H9 (cell line): ENCODE data around the gene MYLK. TPM values are rescaled to one million over a fixed set of nuclear protein-coding genes. Genes with fewer than 3 reads are reported as not detected.

Experiments
- DNase-seq: peaks from one replicate; pipeline ENCODE4 v3.0.0-alpha.2; 2017
- H2AFZ ChIP-seq: one replicate; pipeline ENCODE4 v1.6.1; 2013; ENCODE audit warnings: mild to moderate bottlenecking, low read length, control low read depth, moderate library complexity
- H2AK5ac ChIP-seq: 2 replicates; pipeline ENCODE4 v1.6.1; 2013; ENCODE audit warnings: low read length, control low read depth, mixed read lengths; ENCODE audit not compliant: insufficient read length
- H2BK120ac ChIP-seq: one replicate; pipeline ENCODE4 v1.6.1; 2013; ENCODE audit warnings: low read depth, mild to moderate bottlenecking, low read length, control low read depth, inconsistent platforms; ENCODE audit not compliant: poor library complexity, severe bottlenecking
- H2BK12ac ChIP-seq: 2 replicates; pipeline ENCODE4 v1.6.1; 2013; ENCODE audit warnings: low read length, control low read depth, mixed read lengths, low read depth; ENCODE audit not compliant: insufficient read length
- H2BK15ac ChIP-seq: 2 replicates; pipeline ENCODE4 v1.6.1; 2013; ENCODE audit warnings: low read depth, low read length, control low read depth
- H2BK20ac ChIP-seq: one replicate; pipeline ENCODE4 v1.6.1; 2013; ENCODE audit warnings: low read depth, mild to moderate bottlenecking, low read length, control low read depth, inconsistent platforms; ENCODE audit not compliant: poor library complexity, severe bottlenecking
- H2BK5ac ChIP-seq: 2 replicates; pipeline ENCODE4 v1.6.1; 2013; ENCODE audit warnings: low read length, control low read depth, mixed read lengths; ENCODE audit not compliant: insufficient read length
- H3K14ac ChIP-seq: 2 replicates; pipeline ENCODE4 v1.6.1; 2013; ENCODE audit warnings: low read length, control low read depth; ENCODE audit not compliant: insufficient read depth
- H3K18ac ChIP-seq: 2 replicates; pipeline ENCODE4 v1.6.1; 2013; ENCODE audit warnings: low read depth, mild to moderate bottlenecking, mixed read lengths, low read length, control low read depth; ENCODE audit not compliant: insufficient read length
- H3K23ac ChIP-seq: 2 replicates; pipeline ENCODE4 v1.6.1; 2013; ENCODE audit warnings: low read length, control low read depth, mixed read lengths, low read depth; ENCODE audit not compliant: insufficient read length
- H3K23me2 ChIP-seq: 2 replicates; pipeline ENCODE4 v1.6.1; 2013; ENCODE audit warnings: low read depth, mild to moderate bottlenecking, mixed read lengths, low read length, control low read depth; ENCODE audit not compliant: insufficient read length, poor library complexity, severe bottlenecking
- H3K27ac ChIP-seq: 2 replicates; pipeline ENCODE4 v1.5.1; 2013; ENCODE audit warnings: low read length, control low read depth, mixed read lengths, low read depth; ENCODE audit not compliant: insufficient read length
- H3K27me3 ChIP-seq: 2 replicates; pipeline ENCODE4 v1.6.1; 2013; ENCODE audit warnings: low read length, control low read depth, inconsistent platforms; ENCODE audit not compliant: insufficient read depth
- H3K4ac ChIP-seq: 2 replicates; pipeline ENCODE4 v1.6.1; 2013; ENCODE audit warnings: low read depth, mild to moderate bottlenecking, control low read depth, inconsistent platforms, low read length, moderate library complexity
- H3K4me1 ChIP-seq: 2 replicates; pipeline ENCODE4 v1.6.1; 2013; ENCODE audit warnings: low read length, control low read depth, inconsistent platforms; ENCODE audit not compliant: insufficient read depth
- H3K4me2 ChIP-seq: 2 replicates; pipeline ENCODE4 v1.6.1; 2013; ENCODE audit warnings: low read length, control low read depth, mixed read lengths; ENCODE audit not compliant: insufficient read length, insufficient read depth
- H3K56ac ChIP-seq: 2 replicates; pipeline ENCODE4 v1.6.1; 2013; ENCODE audit warnings: low read depth, mild to moderate bottlenecking, mixed read lengths, low read length, control low read depth; ENCODE audit not compliant: insufficient read length
- H3K79me1 ChIP-seq: 2 replicates; pipeline ENCODE4 v1.6.1; 2013; ENCODE audit warnings: low read depth, mild to moderate bottlenecking, moderate library complexity, low read length, control low read depth, inconsistent platforms; ENCODE audit not compliant: insufficient read depth, poor library complexity, severe bottlenecking
- H3K79me2 ChIP-seq: 2 replicates; pipeline ENCODE4 v1.6.1; 2013; ENCODE audit warnings: low read length, control low read depth, inconsistent platforms; ENCODE audit not compliant: insufficient read depth
- H3K9ac ChIP-seq: 2 replicates; pipeline ENCODE4 v1.6.1; 2013; ENCODE audit warnings: low read length, control low read depth, mixed read lengths; ENCODE audit not compliant: insufficient read length; ENCODE audit errors: extremely low read depth
- H3K9me3 ChIP-seq: one replicate; pipeline ENCODE4 v1.6.1; 2013; ENCODE audit warnings: low read depth, low read length, inconsistent platforms; ENCODE audit not compliant: control insufficient read depth
- H3T11ph ChIP-seq: one replicate; pipeline ENCODE4 v1.6.1; 2013; ENCODE audit warnings: mild to moderate bottlenecking, low read length, control low read depth, inconsistent platforms
- H4K20me1 ChIP-seq: one replicate; pipeline ENCODE4 v1.6.1; 2013; ENCODE audit not compliant: control insufficient read depth, insufficient read length, insufficient read depth
- H4K5ac ChIP-seq: 2 replicates; pipeline ENCODE4 v1.6.1; 2013; ENCODE audit warnings: low read depth, mild to moderate bottlenecking, mixed read lengths, low read length, control low read depth; ENCODE audit not compliant: insufficient read length
- H4K8ac ChIP-seq: replicated peaks from 2 replicates; pipeline ENCODE4 v1.6.1; 2013; ENCODE audit warnings: low read length, control low read depth, mixed read lengths, low read depth; ENCODE audit not compliant: insufficient read length
- H4K91ac ChIP-seq: 2 replicates; pipeline ENCODE4 v1.6.1; 2013; ENCODE audit warnings: low read depth, mild to moderate bottlenecking, moderate library complexity, mixed read lengths, low read length, control low read depth; ENCODE audit not compliant: insufficient read length
- H3K27ac Mint-ChIP-seq, 3 experiments: 2 replicates in 2 of 3; 3 replicates in 1 of 3; pipeline ENCODE4 v1.8.0; 2020 to 2021; ENCODE audit warnings: mixed read lengths in 3 of 3, mild to moderate bottlenecking in 1 of 3, moderate library complexity in 1 of 3
- H3K27me3 Mint-ChIP-seq: 2 replicates; pipeline ENCODE4 v1.8.0; 2021; ENCODE audit warnings: low read depth, mild to moderate bottlenecking, moderate library complexity, mixed read lengths
- H3K36me3 Mint-ChIP-seq, 3 experiments: 2 replicates in 2 of 3; 3 replicates in 1 of 3; pipeline ENCODE4 v1.8.0; 2020 to 2021; ENCODE audit warnings: low read depth in 3 of 3, mixed read lengths in 3 of 3; ENCODE audit not compliant: insufficient read depth in 1 of 3
- H3K4me1 Mint-ChIP-seq, 2 experiments: 2 replicates each; pipeline ENCODE4 v1.8.0; 2020; ENCODE audit warnings: mixed read lengths in 2 of 2
- H3K4me3 Mint-ChIP-seq, 2 experiments: 2 replicates in 1 of 2; 3 replicates in 1 of 2; pipeline ENCODE4 v1.8.0; 2020 to 2021; ENCODE audit warnings: mild to moderate bottlenecking in 2 of 2, mixed read lengths in 2 of 2, moderate library complexity in 1 of 2
- H3K9me3 Mint-ChIP-seq, 2 experiments: 2 replicates in 1 of 2; 3 replicates in 1 of 2; pipeline ENCODE4 v1.8.0; 2020; ENCODE audit warnings: mild to moderate bottlenecking in 2 of 2, mixed read lengths in 2 of 2, moderate library complexity in 1 of 2
- CTCF ChIP-seq: fragments of 200-600 bp; sonication (generic); conservative IDR thresholded peaks from 3 replicates; pipeline ENCODE4 v1.8.0; 2021; ENCODE audit warnings: antibody characterized with exemption, mild to moderate bottlenecking
- WGBS: extraction: QIAGEN DNeasy Blood & Tissue Kit; methylation state at CpG from one replicate; pipeline ENCODE4 v1.1.7; 2013; ENCODE audit warnings: missing lambda C conversion rate, low lambda C conversion rate, mixed read lengths; ENCODE audit not compliant: insufficient read length; ENCODE audit errors: extremely low coverage; 5-methylcytosine and 5-hydroxymethylcytosine counted together
- total RNA-seq: library from RNA; stranded (reverse); gene quantifications from 2 replicates; pipeline ENCODE4 v1.2.1, GENCODE V29; 2021

The MYLK gene
- total RNA-seq, 1 experiment from 2014 or later: 10.1 TPM

GRCh38 chr3:123621186-123621849 is 262.8 kb downstream of the MYLK start:
- H3K36me3 Mint-ChIP-seq: no peaks in the 10 kb centered on the region; a peak in 1 of 7 replicates
- H3K23me2 ChIP-seq: no peaks in the 10 kb centered on the region
- no peak overlapping the region for H2AFZ ChIP-seq
- no peak overlapping the region for H4K5ac ChIP-seq
- H3K27me3 Mint-ChIP-seq: no peaks in the 10 kb centered on the region
- no peaks in the 10 kb centered on the region for H3K27me3 ChIP-seq
- H4K8ac ChIP-seq: no peak overlapping the region
- no peaks in the 10 kb centered on the region for H3K9me3 Mint-ChIP-seq
- no peak overlapping the region for H2BK20ac ChIP-seq
- no peak overlapping the region for H3T11ph ChIP-seq
- no peak overlapping the region for H3K4ac ChIP-seq
- no peak overlapping the region for H3K14ac ChIP-seq
- no peak overlapping the region for H2BK15ac ChIP-seq
- DNase-seq: no peak
- TF ChIP-seq CTCF: no peak
- no peaks in the 10 kb centered on the region for H3K79me2 ChIP-seq
- no peak overlapping the region; a peak in 1 of 7 replicates for H3K27ac Mint-ChIP-seq
- no peak overlapping the region for H2AK5ac ChIP-seq
- no peak overlapping the region for H2BK5ac ChIP-seq
- H3K79me1 ChIP-seq: no peaks in the 10 kb centered on the region
- no peak overlapping the region for H4K91ac ChIP-seq
- H2BK120ac ChIP-seq: no peak overlapping the region
- no peak overlapping the region for H3K23ac ChIP-seq
- no peaks in the 10 kb centered on the region for H4K20me1 ChIP-seq
- peaks cover 7% of the 10 kb centered on the region for H3K4me1 ChIP-seq
- H2BK12ac ChIP-seq: no peak overlapping the region
- H3K4me1 Mint-ChIP-seq: peaks cover 13 to 16% of the 10 kb centered on the region in 2 experiments
- no peak overlapping the region for H3K4me3 Mint-ChIP-seq
- H3K9me3 ChIP-seq: no peaks in the 10 kb centered on the region
- no peak overlapping the region for H3K9ac ChIP-seq
- H3K18ac ChIP-seq: no peak overlapping the region
- H3K4me2 ChIP-seq: no peak overlapping the region
- no peak overlapping the region for H3K56ac ChIP-seq
- H3K27ac ChIP-seq: no peak overlapping the region
- no CpG with 5 or more reads among the region's 7 CpGs for WGBS
